H1 (cell line): ENCODE data around the gene RBM20. TPM values are rescaled to one million over a fixed set of nuclear protein-coding genes. Genes with fewer than 3 reads are reported as not detected.

Experiments
- CBX5 ChIP-seq: fragments of 300-800, 300-1000 bp; sonication (generic); IDR thresholded peaks from 2 replicates; pipeline ENCODE4 v1.7.1; 2016; ENCODE audit warnings: antibody characterized with exemption, low read length, low read depth
- CHD1 ChIP-seq: IDR thresholded peaks from 2 replicates; pipeline ENCODE4 v1.6.1; 2012; ENCODE audit warnings: low read depth, low read length, improper control_type of control experiment
- CHD7 ChIP-seq: fragments of 300-600 bp; sonication (generic); IDR thresholded peaks from 2 replicates; pipeline ENCODE4 v1.7.1; 2012; ENCODE audit warnings: low read length, moderate library complexity, mild to moderate bottlenecking, inconsistent platforms; ENCODE audit not compliant: insufficient replicate concordance
- RXRA ChIP-seq: IDR thresholded peaks from 2 replicates; pipeline ENCODE4 v1.6.1; 2011; ENCODE audit warnings: low read depth, mild to moderate bottlenecking, low read length, moderate library complexity; ENCODE audit not compliant: insufficient read depth
- TAF1 ChIP-seq: IDR thresholded peaks from 2 replicates; pipeline ENCODE4 v1.6.1; 2011; ENCODE audit warnings: mild to moderate bottlenecking, low read depth, low read length
- YY1 ChIP-seq: IDR thresholded peaks from 2 replicates; pipeline ENCODE4 v1.6.1; 2011; ENCODE audit warnings: low read depth, mild to moderate bottlenecking, low read length
- polyA plus RNA-seq, 7 experiments: library from polyadenylated mRNA; depleted of rRNA in 3 of 7; stranded (reverse) in 5 of 7; unstranded in 2 of 7; fragments of >200 nt in 5 of 7; fragments of 200-250 nt in 2 of 7; gene quantifications; 1 replicate in 5 of 7; 2 replicates in 1 of 7; 4 replicates in 1 of 7; pipeline versions ENCODE4 v1.2.1 to v1.2.3, GENCODE V29; 2011 to 2013; ENCODE audit warnings: missing spikeins in 2 of 7, mixed read lengths in 2 of 7
- total RNA-seq: library from RNA; stranded (reverse); fragmentation: NEBNext Ultra II Directional; extraction: Animal tissue kit (Norgen Biotek cat#: 25700); gene quantifications from 2 replicates; pipeline ENCODE4 v1.2.1, GENCODE V29; 2021

RBM20 gene
- total and polyA plus RNA-seq, 2 of the 8 experiments (the other 6 are each of a cell fraction or from before 2014, with no cell fraction given) = 0.05 to 0.63 TPM

GRCh38 chr10:110778211-110778610, 134.1 kb downstream of the RBM20 start (continued):
- no peak for TF ChIP-seq RXRA
- TF ChIP-seq CBX5 = no peak
- no peak for TF ChIP-seq CHD1
- no peak for TF ChIP-seq CHD7
- no peak for TF ChIP-seq TAF1
- TF ChIP-seq YY1 = no peak
